ENCODE measurements around the gene PDE11A.

The PDE11A gene

DNA sequence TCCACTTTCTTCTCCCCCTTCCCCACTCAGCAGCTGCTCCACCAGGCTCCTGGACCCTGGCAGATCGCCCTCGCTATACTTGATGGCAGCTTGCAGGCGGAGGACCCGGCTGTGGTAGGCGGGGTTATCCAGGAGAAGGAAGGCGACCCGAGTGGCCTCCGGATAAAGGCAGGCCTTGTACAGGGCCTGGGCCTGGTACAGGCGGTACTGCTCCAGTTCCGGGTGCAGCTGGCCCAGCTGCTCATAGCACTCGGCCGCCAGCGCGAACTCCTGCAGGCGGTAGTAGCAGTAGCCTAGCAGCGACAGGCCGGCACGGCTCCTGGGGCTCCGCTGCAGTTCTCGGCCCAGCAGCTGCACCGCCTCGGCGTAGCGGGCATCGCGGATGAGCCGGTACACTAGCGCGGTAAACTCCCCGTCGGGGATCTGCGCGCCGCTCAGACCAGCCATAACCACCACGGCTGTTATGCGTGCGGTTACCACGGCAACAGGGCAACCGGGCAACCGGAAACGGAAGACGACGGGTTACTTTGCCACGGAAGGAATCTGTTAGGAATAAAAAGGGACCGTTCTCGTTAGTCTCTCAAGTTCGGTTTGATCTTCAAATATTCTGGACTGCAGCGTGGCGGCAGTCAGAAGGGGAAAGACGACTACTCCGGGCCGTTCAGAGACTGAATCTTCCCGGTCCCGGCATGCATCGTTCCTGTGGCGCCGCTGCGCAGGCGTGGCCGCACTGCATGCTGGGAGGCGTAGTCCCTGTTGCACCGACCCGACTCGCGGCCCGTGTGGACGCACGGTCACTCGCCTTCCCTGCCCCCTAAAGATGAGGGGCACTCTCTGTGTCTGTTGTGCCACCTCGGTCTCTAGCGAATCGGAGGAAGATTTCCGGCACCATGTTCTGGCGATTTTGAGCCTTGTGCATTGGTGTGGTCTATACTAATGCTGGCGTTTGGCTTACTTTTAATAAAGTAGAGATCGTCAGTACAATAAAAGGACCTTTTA is 454.0 kb downstream of the PDE11A start:
- TF ChIP-seq SIN3A (IDR thresholded peaks at IDR 0.05; ENCODE audit: borderline replicate concordance, insufficient read depth, low read length) (0 out of 2 replicates have a peak, but pooled peaks have one; percentile 24), POLR2AphosphoS5 (IDR thresholded peaks at IDR 0.05; ENCODE audit: low read depth, low read length) (peak; percentile 75; the same call in 1 of the 2 replicates), FOXP2 (optimal IDR thresholded peaks at IDR 0.05; ENCODE audit: borderline replicate concordance, extremely low read depth, extremely low read length, insufficient read depth) (peak; percentile 5), TAF1 (IDR thresholded peaks at IDR 0.05; ENCODE audit: borderline replicate concordance, insufficient read depth, low read length) (0 out of 2 replicates have a peak, but pooled peaks have one; percentile 53)
- TF ChIP-seq, protein P1, sequence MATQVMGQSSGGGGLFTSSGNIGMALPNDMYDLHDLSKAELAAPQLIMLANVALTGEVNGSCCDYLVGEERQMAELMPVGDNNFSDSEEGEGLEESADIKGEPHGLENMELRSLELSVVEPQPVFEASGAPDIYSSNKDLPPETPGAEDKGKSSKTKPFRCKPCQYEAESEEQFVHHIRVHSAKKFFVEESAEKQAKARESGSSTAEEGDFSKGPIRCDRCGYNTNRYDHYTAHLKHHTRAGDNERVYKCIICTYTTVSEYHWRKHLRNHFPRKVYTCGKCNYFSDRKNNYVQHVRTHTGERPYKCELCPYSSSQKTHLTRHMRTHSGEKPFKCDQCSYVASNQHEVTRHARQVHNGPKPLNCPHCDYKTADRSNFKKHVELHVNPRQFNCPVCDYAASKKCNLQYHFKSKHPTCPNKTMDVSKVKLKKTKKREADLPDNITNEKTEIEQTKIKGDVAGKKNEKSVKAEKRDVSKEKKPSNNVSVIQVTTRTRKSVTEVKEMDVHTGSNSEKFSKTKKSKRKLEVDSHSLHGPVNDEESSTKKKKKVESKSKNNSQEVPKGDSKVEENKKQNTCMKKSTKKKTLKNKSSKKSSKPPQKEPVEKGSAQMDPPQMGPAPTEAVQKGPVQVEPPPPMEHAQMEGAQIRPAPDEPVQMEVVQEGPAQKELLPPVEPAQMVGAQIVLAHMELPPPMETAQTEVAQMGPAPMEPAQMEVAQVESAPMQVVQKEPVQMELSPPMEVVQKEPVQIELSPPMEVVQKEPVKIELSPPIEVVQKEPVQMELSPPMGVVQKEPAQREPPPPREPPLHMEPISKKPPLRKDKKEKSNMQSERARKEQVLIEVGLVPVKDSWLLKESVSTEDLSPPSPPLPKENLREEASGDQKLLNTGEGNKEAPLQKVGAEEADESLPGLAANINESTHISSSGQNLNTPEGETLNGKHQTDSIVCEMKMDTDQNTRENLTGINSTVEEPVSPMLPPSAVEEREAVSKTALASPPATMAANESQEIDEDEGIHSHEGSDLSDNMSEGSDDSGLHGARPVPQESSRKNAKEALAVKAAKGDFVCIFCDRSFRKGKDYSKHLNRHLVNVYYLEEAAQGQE (IDR thresholded peaks at IDR 0.05; ENCODE audit: insufficient read depth in 1 of 2, low read depth in 2 of 2, low read length in 2 of 2), result no peak

DNA sequence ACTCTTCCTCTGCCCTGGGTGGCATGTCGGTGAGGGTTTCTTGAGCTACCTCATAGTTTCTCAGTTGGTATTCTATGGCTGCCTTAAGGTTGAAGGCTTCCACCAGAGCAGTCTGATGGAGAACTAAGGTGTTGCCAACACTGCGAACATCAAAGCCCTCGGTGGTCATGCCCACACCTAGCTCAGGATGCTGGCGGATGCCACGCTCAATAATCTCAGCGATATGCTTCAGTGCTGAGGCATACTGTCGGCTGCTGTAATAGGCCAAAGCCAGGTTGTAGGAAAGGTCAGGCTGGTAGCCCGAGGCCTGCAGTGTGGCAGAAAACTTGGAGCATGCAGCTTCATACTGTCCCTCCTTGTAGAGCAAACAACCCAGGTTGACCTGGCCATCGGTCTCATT is 454.7 kb downstream of the PDE11A start:
- TF ChIP-seq FOXP2 (optimal IDR thresholded peaks at IDR 0.05; ENCODE audit: borderline replicate concordance, extremely low read depth, extremely low read length, insufficient read depth) (no peak), SIN3A (IDR thresholded peaks at IDR 0.05; ENCODE audit: borderline replicate concordance, insufficient read depth, low read length) (no peak), POLR2AphosphoS5 (IDR thresholded peaks at IDR 0.05; ENCODE audit: low read depth, low read length) (no peak), TAF1 (IDR thresholded peaks at IDR 0.05; ENCODE audit: borderline replicate concordance, insufficient read depth, low read length) (no peak)
- TF ChIP-seq, protein P1 (IDR thresholded peaks at IDR 0.05; ENCODE audit: insufficient read depth in 1 of 2, low read depth in 2 of 2, low read length in 2 of 2), result no peak

DNA sequence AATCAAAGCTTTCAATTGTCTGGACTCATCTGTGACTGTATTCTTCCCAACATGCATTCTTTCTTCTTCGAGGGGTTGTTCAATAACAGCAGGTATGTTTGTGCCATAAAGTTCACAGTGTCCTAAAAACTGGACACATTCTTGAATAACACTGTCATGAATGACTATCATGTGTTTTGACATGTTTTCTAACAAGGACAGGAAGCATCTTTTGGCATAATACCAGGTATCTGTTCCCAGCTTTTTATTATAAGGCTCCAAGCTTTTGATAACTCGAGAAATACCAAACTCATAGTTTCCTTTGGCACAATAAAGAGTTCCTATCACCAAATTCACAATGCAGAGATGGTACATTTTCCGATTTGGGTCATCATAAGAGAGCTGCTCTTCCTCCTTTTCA is 455.8 kb downstream of the PDE11A start:
- TF ChIP-seq FOXP2 (optimal IDR thresholded peaks at IDR 0.05; ENCODE audit: borderline replicate concordance, extremely low read depth, extremely low read length, insufficient read depth) (no peak), POLR2AphosphoS5 (IDR thresholded peaks at IDR 0.05; ENCODE audit: low read depth, low read length) (no peak), TAF1 (IDR thresholded peaks at IDR 0.05; ENCODE audit: borderline replicate concordance, insufficient read depth, low read length) (no peak), SIN3A (IDR thresholded peaks at IDR 0.05; ENCODE audit: borderline replicate concordance, insufficient read depth, low read length) (no peak)
- TF ChIP-seq, protein P1 (IDR thresholded peaks at IDR 0.05; ENCODE audit: insufficient read depth in 1 of 2, low read depth in 2 of 2, low read length in 2 of 2), result no peak

DNA sequence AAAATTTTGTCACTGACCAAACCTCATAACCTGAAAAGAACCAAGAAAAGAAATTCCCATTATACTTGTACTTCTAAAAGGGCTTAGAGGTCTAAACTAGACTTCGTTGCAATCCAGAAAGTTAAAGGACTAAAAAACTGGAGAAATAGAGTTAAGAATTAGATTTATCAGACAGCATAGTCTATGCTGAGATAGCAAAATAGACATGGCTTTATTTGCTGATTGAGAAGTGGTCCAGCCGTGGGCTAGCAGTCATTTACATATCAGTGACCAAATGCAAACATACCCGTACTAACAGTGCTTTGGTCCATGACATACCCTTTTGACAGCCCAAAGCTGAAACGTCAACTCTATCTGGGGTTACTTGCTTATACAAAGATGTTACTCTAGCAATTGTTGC is 456.5 kb downstream of the PDE11A start:
- no peak for TF ChIP-seq SIN3A (IDR thresholded peaks at IDR 0.05; ENCODE audit: borderline replicate concordance, insufficient read depth, low read length)
- TF ChIP-seq FOXP2 (optimal IDR thresholded peaks at IDR 0.05; ENCODE audit: borderline replicate concordance, extremely low read depth, extremely low read length, insufficient read depth), result no peak
- no peak for TF ChIP-seq POLR2AphosphoS5 (IDR thresholded peaks at IDR 0.05; ENCODE audit: low read depth, low read length)
- TF ChIP-seq TAF1 (IDR thresholded peaks at IDR 0.05; ENCODE audit: borderline replicate concordance, insufficient read depth, low read length), result no peak
- TF ChIP-seq, protein P1 (IDR thresholded peaks at IDR 0.05; ENCODE audit: insufficient read depth in 1 of 2, low read depth in 2 of 2, low read length in 2 of 2), result no peak
